HG03108 (cell line): Measurements from ENCODE around the gene NKD2.

ENCODE experiments used
- ATAC-seq: cut with Tn5 transposase; IDR thresholded peaks from one replicate; pipeline ENCODE4 v1.9.1; 2021; ENCODE audit warnings: moderate library complexity; ENCODE audit not compliant: unreplicated experiment

The NKD2 gene

GRCh38 chr5:978693-979092 lies 29.9 kb upstream of the NKD2 start:
- no peak for ATAC-seq

- ATAC-seq: no peak
These were observed 29.3 kb upstream of the NKD2 start for GRCh38 chr5:979100-979817.

GRCh38 chr5:980001-980588 lies 28.5 kb upstream of the NKD2 start:
- no peak for ATAC-seq

GRCh38 chr5:980966-981365 lies 27.6 kb upstream of the NKD2 start:
- no peak for ATAC-seq

- no peak for ATAC-seq
These were observed 27.1 kb upstream of the NKD2 start for GRCh38 chr5:981456-981855.

- no peak for ATAC-seq
These were observed 26.0 kb upstream of the NKD2 start for GRCh38 chr5:982377-983237.

GRCh38 chr5:983238-983524 lies 25.4 kb upstream of the NKD2 start:
- no peak for ATAC-seq

- ATAC-seq: no peak
These were observed 25.0 kb upstream of the NKD2 start for GRCh38 chr5:983568-983967.

- ATAC-seq: no peak
These were observed 23.8 kb upstream of the NKD2 start for GRCh38 chr5:984774-985173.

- ATAC-seq: no peak
These were observed 20.8 kb upstream of the NKD2 start for GRCh38 chr5:987761-988160.

GRCh38 chr5:988322-988721 lies 20.3 kb upstream of the NKD2 start:
- no peak for ATAC-seq

GRCh38 chr5:989961-990530 lies 18.6 kb upstream of the NKD2 start:
- ATAC-seq: no peak

- no peak for ATAC-seq
These were observed 16.9 kb upstream of the NKD2 start for GRCh38 chr5:991472-992267.

GRCh38 chr5:994272-994607 lies 14.4 kb upstream of the NKD2 start:
- ATAC-seq: no peak

GRCh38 chr5:994821-995220 lies 13.8 kb upstream of the NKD2 start:
- ATAC-seq: no peak

- no peak for ATAC-seq
These were observed 13.3 kb upstream of the NKD2 start for GRCh38 chr5:995318-995717.

- ATAC-seq: no peak
These were observed 11.6 kb upstream of the NKD2 start for GRCh38 chr5:997001-997474.

GRCh38 chr5:997711-998110 lies 10.9 kb upstream of the NKD2 start:
- no peak for ATAC-seq

GRCh38 chr5:998246-999031 lies 10.2 kb upstream of the NKD2 start:
- no peak for ATAC-seq

- no peak for ATAC-seq
These were observed 9.5 kb upstream of the NKD2 start for GRCh38 chr5:999032-999501.
